MM.1S (cell line): ENCODE measurements around the gene KDM7A.

Source experiments
- DNase-seq: peaks from one replicate; pipeline ENCODE4 v3.0.0-alpha.2; 2015
- H2AFZ ChIP-seq: fragments of 300-600 bp; sonication (generic); 2 replicates; pipeline ENCODE4 v1.6.0; 2016; ENCODE audit warnings: antibody characterized with exemption, low read length
- H3F3A ChIP-seq: fragments of 300-600 bp; sonication (generic); 2 replicates; pipeline ENCODE4 v1.6.1; 2016; ENCODE audit warnings: mild to moderate bottlenecking, antibody characterized with exemption, low read length, moderate library complexity, mixed read lengths; ENCODE audit not compliant: insufficient read depth
- H3K27ac ChIP-seq: fragments of 300-600 bp; sonication (generic); 2 replicates; pipeline ENCODE4 v1.5.1; 2016; ENCODE audit warnings: mild to moderate bottlenecking, low read length
- H3K27me3 ChIP-seq: fragments of 300-600 bp; sonication (generic); replicated peaks from 2 replicates; pipeline ENCODE4 v1.6.0; 2016; ENCODE audit warnings: low read length; ENCODE audit not compliant: insufficient read depth
- H3K36me3 ChIP-seq: fragments of 300-600 bp; sonication (generic); replicated peaks from 2 replicates; pipeline ENCODE4 v1.6.1; 2016; ENCODE audit warnings: mild to moderate bottlenecking, low read length, mixed read lengths; ENCODE audit not compliant: insufficient read depth
- H3K4me1 ChIP-seq: fragments of 300-600 bp; sonication (generic); 2 replicates; pipeline ENCODE4 v1.6.1; 2016; ENCODE audit warnings: low read length, mixed read lengths
- H3K4me2 ChIP-seq: fragments of 300-600 bp; sonication (generic); 2 replicates; pipeline ENCODE4 v1.6.0; 2016; ENCODE audit warnings: low read depth, low read length
- H3K4me3 ChIP-seq: fragments of 300-600 bp; sonication (generic); 2 replicates; pipeline ENCODE4 v1.5.1; 2016; ENCODE audit warnings: low read length, mixed read lengths
- H3K79me2 ChIP-seq: fragments of 300-600 bp; sonication (generic); 2 replicates; pipeline ENCODE4 v1.6.1; 2016; ENCODE audit warnings: mixed run types, low read length, mixed read lengths
- H3K9ac ChIP-seq: fragments of 300-600 bp; sonication (generic); 2 replicates; pipeline ENCODE4 v1.6.1; 2016; ENCODE audit warnings: low read length, mixed read lengths
- H3K9me2 ChIP-seq: fragments of 300-600 bp; sonication (generic); replicated peaks from 2 replicates; pipeline ENCODE4 v1.6.1; 2016; ENCODE audit warnings: mild to moderate bottlenecking, low read length, mixed read lengths; ENCODE audit not compliant: insufficient read depth
- H3K9me3 ChIP-seq: fragments of 300-600 bp; sonication (generic); replicated peaks from 2 replicates; pipeline ENCODE4 v1.6.1; 2016; ENCODE audit warnings: mild to moderate bottlenecking, low read length, mixed read lengths; ENCODE audit not compliant: insufficient read depth
- H4K20me1 ChIP-seq: fragments of 300-600 bp; sonication (generic); 2 replicates; pipeline ENCODE4 v1.6.1; 2016; ENCODE audit warnings: mild to moderate bottlenecking, low read length, moderate library complexity, mixed read lengths; ENCODE audit not compliant: insufficient read depth
- EZH2 ChIP-seq: fragments of 300-600 bp; sonication (generic); optimal IDR thresholded peaks from 2 replicates; pipeline ENCODE3; 2017; ENCODE audit warnings: low read depth, mild to moderate bottlenecking, antibody characterized with exemption, low read length, mixed read lengths
- EZH2phosphoT487 ChIP-seq: fragments of 300-600 bp; sonication (generic); IDR thresholded peaks from 2 replicates; pipeline ENCODE4 v1.6.1; 2018; ENCODE audit warnings: antibody characterized with exemption, low read length
- TF ChIP-seq, protein P1 (sequence below): fragments of 300-600 bp; sonication (generic); IDR thresholded peaks from 2 replicates; pipeline ENCODE4 v1.5.1; 2016; ENCODE audit warnings: antibody characterized with exemption, low read length, mixed read lengths

The KDM7A gene

GRCh38 chr7:140093375-140093774 is 83.4 kb downstream of the KDM7A start:
- H3K4me1 ChIP-seq, result peaks cover 1% of the 10 kb centered on the region; the same call in 1 of the 2 replicates
- H3K9me3 ChIP-seq, result no peaks in the 10 kb centered on the region
- DNase-seq, result no peak
- H3K9ac ChIP-seq, result no peak overlapping the region
- H4K20me1 ChIP-seq, result no peaks in the 10 kb centered on the region
- no peak overlapping the region for H3K4me2 ChIP-seq
- no peak overlapping the region for H2AFZ ChIP-seq
- H3K27me3 ChIP-seq, result no peaks in the 10 kb centered on the region
- H3K4me3 ChIP-seq, result no peak overlapping the region
- H3F3A ChIP-seq, result no peaks in the 10 kb centered on the region
- no peaks in the 10 kb centered on the region for H3K36me3 ChIP-seq
- no peaks in the 10 kb centered on the region for H3K79me2 ChIP-seq
- TF ChIP-seq EZH2 (no peak), EZH2phosphoT487 (no peak)
- H3K27ac ChIP-seq, result no peak overlapping the region
- H3K9me2 ChIP-seq, result no peaks in the 10 kb centered on the region

- DNase-seq, result no peak
- H3K4me2 ChIP-seq, result no peak overlapping the region
- H3K4me3 ChIP-seq, result no peak overlapping the region
- H3F3A ChIP-seq, result 0 out of 2 replicates have a peak, but pooled peaks cover 4% of the 10 kb centered on the region
- no peaks in the 10 kb centered on the region for H3K36me3 ChIP-seq
- H2AFZ ChIP-seq, result no peak overlapping the region
- H3K27me3 ChIP-seq, result 0 out of 2 replicates have a peak, but pooled peaks cover 4% of the 10 kb centered on the region
- H3K27ac ChIP-seq, result no peak overlapping the region
- no peak overlapping the region for H3K9ac ChIP-seq
- no peaks in the 10 kb centered on the region for H3K9me3 ChIP-seq
- H3K9me2 ChIP-seq, result no peaks in the 10 kb centered on the region
- H4K20me1 ChIP-seq, result no peaks in the 10 kb centered on the region
- peaks cover 11% of the 10 kb centered on the region; the same call in 1 of the 2 replicates for H3K4me1 ChIP-seq
- H3K79me2 ChIP-seq, result no peaks in the 10 kb centered on the region
- TF ChIP-seq EZH2phosphoT487 (no peak), EZH2 (no peak)
- TF ChIP-seq, protein P1, sequence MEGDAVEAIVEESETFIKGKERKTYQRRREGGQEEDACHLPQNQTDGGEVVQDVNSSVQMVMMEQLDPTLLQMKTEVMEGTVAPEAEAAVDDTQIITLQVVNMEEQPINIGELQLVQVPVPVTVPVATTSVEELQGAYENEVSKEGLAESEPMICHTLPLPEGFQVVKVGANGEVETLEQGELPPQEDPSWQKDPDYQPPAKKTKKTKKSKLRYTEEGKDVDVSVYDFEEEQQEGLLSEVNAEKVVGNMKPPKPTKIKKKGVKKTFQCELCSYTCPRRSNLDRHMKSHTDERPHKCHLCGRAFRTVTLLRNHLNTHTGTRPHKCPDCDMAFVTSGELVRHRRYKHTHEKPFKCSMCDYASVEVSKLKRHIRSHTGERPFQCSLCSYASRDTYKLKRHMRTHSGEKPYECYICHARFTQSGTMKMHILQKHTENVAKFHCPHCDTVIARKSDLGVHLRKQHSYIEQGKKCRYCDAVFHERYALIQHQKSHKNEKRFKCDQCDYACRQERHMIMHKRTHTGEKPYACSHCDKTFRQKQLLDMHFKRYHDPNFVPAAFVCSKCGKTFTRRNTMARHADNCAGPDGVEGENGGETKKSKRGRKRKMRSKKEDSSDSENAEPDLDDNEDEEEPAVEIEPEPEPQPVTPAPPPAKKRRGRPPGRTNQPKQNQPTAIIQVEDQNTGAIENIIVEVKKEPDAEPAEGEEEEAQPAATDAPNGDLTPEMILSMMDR, result no peak
Measured at GRCh38 chr7:140085447-140085846, 91.3 kb downstream of the KDM7A start.

DNA sequence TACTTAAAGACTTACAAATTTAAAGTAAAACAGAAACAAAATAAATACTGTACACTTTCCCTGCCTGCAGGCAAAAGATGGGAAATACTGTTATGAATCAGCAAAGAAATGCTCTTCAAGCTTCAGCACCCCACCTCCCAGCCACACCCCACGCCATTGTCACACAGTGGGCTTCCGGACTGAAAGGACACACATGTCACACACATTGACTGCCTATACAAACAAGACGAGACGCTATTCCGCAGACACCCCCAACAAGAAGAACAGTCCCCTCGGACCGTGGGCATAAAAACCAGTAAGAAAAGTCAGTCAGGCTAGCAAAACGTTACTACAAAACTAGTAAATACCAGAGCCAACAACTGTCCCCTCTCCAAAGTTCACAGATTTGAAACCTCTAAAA is 91.8 kb downstream of the KDM7A start:
- Histone ChIP-seq H3K9me2 (no peaks in the 10 kb centered on the region), H3K27me3 (0 out of 2 replicates have a peak, but pooled peaks cover 4% of the 10 kb centered on the region), H3K4me2 (no peak overlapping the region), H3K9me3 (no peaks in the 10 kb centered on the region), H4K20me1 (no peaks in the 10 kb centered on the region), H3K4me1 (peaks cover 11% of the 10 kb centered on the region; the same call in 1 of the 2 replicates), H3F3A (0 out of 2 replicates have a peak, but pooled peaks cover 4% of the 10 kb centered on the region), H2AFZ (no peak overlapping the region), H3K79me2 (no peaks in the 10 kb centered on the region), H3K4me3 (no peak overlapping the region), H3K36me3 (no peaks in the 10 kb centered on the region), H3K9ac (no peak overlapping the region), H3K27ac (no peak overlapping the region)
- TF ChIP-seq EZH2 (no peak), EZH2phosphoT487 (no peak)
- TF ChIP-seq, protein P1, result no peak
- DNase-seq, result no peak

- H4K20me1 ChIP-seq, result no peaks in the 10 kb centered on the region
- H3K4me1 ChIP-seq, result peaks cover 11% of the 10 kb centered on the region; the same call in 1 of the 2 replicates
- H3K79me2 ChIP-seq, result no peaks in the 10 kb centered on the region
- H2AFZ ChIP-seq, result no peak overlapping the region
- no peak overlapping the region for H3K4me2 ChIP-seq
- DNase-seq, result no peak
- TF ChIP-seq, protein P1, result no peak
- TF ChIP-seq EZH2 (no peak), EZH2phosphoT487 (no peak)
- no peak overlapping the region for H3K4me3 ChIP-seq
- no peaks in the 10 kb centered on the region for H3K36me3 ChIP-seq
- H3F3A ChIP-seq, result 0 out of 2 replicates have a peak, but pooled peaks cover 4% of the 10 kb centered on the region
- no peaks in the 10 kb centered on the region for H3K9me2 ChIP-seq
- no peaks in the 10 kb centered on the region for H3K9me3 ChIP-seq
- no peak overlapping the region for H3K27ac ChIP-seq
- H3K9ac ChIP-seq, result no peak overlapping the region
- 0 out of 2 replicates have a peak, but pooled peaks cover 4% of the 10 kb centered on the region for H3K27me3 ChIP-seq
Measured at GRCh38 chr7:140084142-140084655, 92.6 kb downstream of the KDM7A start.
